SK-N-DZ (cell line): ENCODE data around the gene PPM1M.
"Not testable (repeated sequence)": the region's sequence is repeated elsewhere in the genome, so short reads cannot be mapped to it uniquely, and the experiment has no call there.

Experiments
- DNase-seq: peaks from one replicate; pipeline ENCODE4 v3.0.0-alpha.2; 2015; ENCODE audit warnings: low spot score

PPM1M gene

GRCh38 chr3:52277071-52277964 is 31.8 kb downstream of the PPM1M start:
- peak; percentile 49 for DNase-seq

- no peak for DNase-seq
Measured at GRCh38 chr3:52277972-52278509, 32.5 kb downstream of the PPM1M start.

- peak; percentile 88 for DNase-seq
Measured at GRCh38 chr3:52278510-52279069, 33.0 kb downstream of the PPM1M start, which contains the start of gene WDR82. Gene WDR82 (minus strand): TSS chr3:52278649. CDS start chr3:52278361, 288 bp downstream.

GRCh38 chr3:52279596-52279995 is 34.0 kb downstream of the PPM1M start:
- no peak for DNase-seq

GRCh38 chr3:52280050-52280461 is 34.5 kb downstream of the PPM1M start:
- DNase-seq: peak; percentile 62

- DNase-seq: no peak
Measured at GRCh38 chr3:52281981-52282801, 36.6 kb downstream of the PPM1M start.

GRCh38 chr3:52283306-52283705 is 37.7 kb downstream of the PPM1M start:
- DNase-seq: no peak

- not testable (repeated sequence) for DNase-seq
Measured at GRCh38 chr3:52284051-52284450, 38.5 kb downstream of the PPM1M start.

- DNase-seq: no peak
Measured at GRCh38 chr3:52286777-52287110, 41.2 kb downstream of the PPM1M start.

GRCh38 chr3:52288674-52289073 is 43.1 kb downstream of the PPM1M start:
- DNase-seq: no peak

GRCh38 chr3:52289338-52289746 is 43.8 kb downstream of the PPM1M start:
- no peak for DNase-seq

- DNase-seq: no peak
Measured at GRCh38 chr3:52289747-52290595, 44.4 kb downstream of the PPM1M start.

GRCh38 chr3:52290596-52291507 is 45.3 kb downstream of the PPM1M start:
- no peak for DNase-seq

GRCh38 chr3:52291508-52292181 is 46.1 kb downstream of the PPM1M start:
- DNase-seq: no peak

- no peak for DNase-seq
Measured at GRCh38 chr3:52292247-52293065, 46.9 kb downstream of the PPM1M start.

GRCh38 chr3:52293491-52294319 is 48.1 kb downstream of the PPM1M start:
- no peak for DNase-seq

GRCh38 chr3:52294320-52295150 is 49.0 kb downstream of the PPM1M start:
- no peak for DNase-seq
